ENCODE measurements around the gene FBXW8.

DNA sequence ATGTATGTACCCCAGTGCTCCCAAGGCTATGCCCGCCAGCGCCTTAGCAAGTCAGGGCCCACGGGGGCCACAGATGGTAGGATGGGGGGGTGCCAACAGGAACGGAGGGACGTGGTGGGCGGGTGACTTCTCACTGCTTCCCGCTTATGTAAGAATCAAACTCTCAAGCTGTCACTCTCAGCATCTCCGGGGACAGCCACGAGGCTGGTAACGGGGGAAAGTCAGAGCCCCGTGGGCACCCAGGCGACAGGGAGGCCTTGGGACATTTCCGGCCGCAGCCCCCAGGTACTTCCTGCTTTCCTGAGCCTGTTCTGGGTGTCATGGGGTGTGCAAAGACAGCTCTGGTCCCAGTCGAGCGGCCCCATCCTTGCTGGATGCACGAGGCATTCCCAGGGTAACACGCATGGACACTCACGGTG, 129.2 kb downstream of the FBXW8 start:
- no peak for TF ChIP-seq POLR2A (IDR thresholded peaks at IDR 0.05)
- TF ChIP-seq, protein P1, sequence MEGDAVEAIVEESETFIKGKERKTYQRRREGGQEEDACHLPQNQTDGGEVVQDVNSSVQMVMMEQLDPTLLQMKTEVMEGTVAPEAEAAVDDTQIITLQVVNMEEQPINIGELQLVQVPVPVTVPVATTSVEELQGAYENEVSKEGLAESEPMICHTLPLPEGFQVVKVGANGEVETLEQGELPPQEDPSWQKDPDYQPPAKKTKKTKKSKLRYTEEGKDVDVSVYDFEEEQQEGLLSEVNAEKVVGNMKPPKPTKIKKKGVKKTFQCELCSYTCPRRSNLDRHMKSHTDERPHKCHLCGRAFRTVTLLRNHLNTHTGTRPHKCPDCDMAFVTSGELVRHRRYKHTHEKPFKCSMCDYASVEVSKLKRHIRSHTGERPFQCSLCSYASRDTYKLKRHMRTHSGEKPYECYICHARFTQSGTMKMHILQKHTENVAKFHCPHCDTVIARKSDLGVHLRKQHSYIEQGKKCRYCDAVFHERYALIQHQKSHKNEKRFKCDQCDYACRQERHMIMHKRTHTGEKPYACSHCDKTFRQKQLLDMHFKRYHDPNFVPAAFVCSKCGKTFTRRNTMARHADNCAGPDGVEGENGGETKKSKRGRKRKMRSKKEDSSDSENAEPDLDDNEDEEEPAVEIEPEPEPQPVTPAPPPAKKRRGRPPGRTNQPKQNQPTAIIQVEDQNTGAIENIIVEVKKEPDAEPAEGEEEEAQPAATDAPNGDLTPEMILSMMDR (IDR thresholded peaks at IDR 0.05) = no peak

Data from thyroid gland (tissue), 4 donors.